Measurements from ENCODE around the gene C9orf153. TPM values are rescaled to one million over a fixed set of nuclear protein-coding genes. Genes with fewer than 3 reads are reported as not detected.

C9orf153 gene
- total and polyA plus RNA-seq, 2 of the 4 experiments (the other 2 are of a cell fraction): not detected

DNA sequence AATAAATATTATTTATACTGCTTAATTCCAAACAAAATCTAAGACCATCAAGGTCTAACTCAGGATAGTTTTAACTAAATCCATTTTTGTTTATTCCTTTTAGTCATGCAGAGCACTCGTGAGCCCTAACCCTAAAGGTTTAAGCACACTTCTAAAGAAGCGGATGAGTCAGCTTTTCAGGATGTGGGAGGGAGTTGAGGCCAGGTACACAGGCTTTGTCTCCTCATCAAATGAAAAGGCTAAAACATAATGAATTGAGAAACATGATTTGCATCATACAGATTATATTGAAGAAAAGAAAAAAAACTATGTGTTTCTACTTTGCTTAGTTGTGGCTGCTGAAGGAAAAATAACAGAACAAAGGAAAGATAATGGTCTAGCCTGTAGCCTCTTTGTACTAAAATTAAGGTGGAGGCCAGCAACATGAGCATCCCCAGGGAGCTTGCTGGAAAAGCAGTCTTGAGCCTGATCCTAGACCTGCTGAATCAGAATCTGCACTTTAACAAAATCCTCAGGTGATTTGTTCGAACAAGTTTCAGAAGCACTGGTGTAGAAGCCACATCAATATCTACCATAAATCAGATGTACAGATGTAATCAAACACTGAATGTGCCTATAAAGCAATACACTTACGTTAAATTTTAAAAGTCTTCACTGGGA, 44.0 kb upstream of the C9orf153 start:
- in situ Hi-C loops (cut with MboI; ENCODE audit: low sequenced_read_pairs) (no loop called here), intact Hi-C loops (cut with micrococcal nuclease) (loop anchor here (5.0 kb wide), 1 partner anchor 34 kb away; no protein-coding TSS in a partner anchor), dilution Hi-C loops (cut with HindIII; ENCODE audit: low sequenced_read_pairs, unreplicated experiment) (no loop called here)
- Histone ChIP-seq H3K9me3 (ENCODE audit: control insufficient read depth, insufficient read depth, low read length) (no peaks in the 10 kb centered on the region), H2BK15ac (ENCODE audit: low read depth, low read length) (no peak overlapping the region), H3K9me1 (ENCODE audit: insufficient read depth, low read length) (no peaks in the 10 kb centered on the region; the same call in 1 of the 2 replicates), H4K20me1 (ENCODE audit: insufficient read depth, low read length) (no peaks in the 10 kb centered on the region), H3K27me3 (ENCODE audit: control insufficient read depth, insufficient read depth, low read length) (no peaks in the 10 kb centered on the region), H3K79me1 (ENCODE audit: low read depth in 1 of 2, low read length in 2 of 2) (peaks cover 0 to 9% of the 10 kb centered on the region in 2 experiments; a peak in 2 of 4 replicates), H2BK20ac (ENCODE audit: low read depth, low read length) (no peak overlapping the region), H4K8ac (ENCODE audit: low read depth in 2 of 2, low read length in 2 of 2) (0 out of 4 replicates have a peak overlapping the region, but pooled peaks of 1 of the 2 experiments have one; percentile 21), H3K4me2 (ENCODE audit: low read depth, low read length) (no peak overlapping the region), H3K18ac (ENCODE audit: low read depth, low read length) (no peak overlapping the region), H2AK5ac (ENCODE audit: low read depth, low read length) (no peak overlapping the region), H3K14ac (replicated peaks; ENCODE audit: low read depth, low read length) (no peak overlapping the region), H4K91ac (ENCODE audit: insufficient read depth, low read depth, low read length) (no peak overlapping the region), H2BK120ac (ENCODE audit: low read depth, low read length) (no peak overlapping the region), H3K4ac (ENCODE audit: low read depth, low read length) (no peak overlapping the region), H2AK9ac (replicated peaks; ENCODE audit: low read depth, low read length, poor library complexity) (no peak overlapping the region), H3K23ac (ENCODE audit: low read depth, low read length) (no peak overlapping the region), H2AFZ (replicated peaks; ENCODE audit: low read length, poor library complexity) (no peak overlapping the region), H3K9ac (ENCODE audit: low read depth, low read length) (no peak overlapping the region), H3K4me1 (ENCODE audit: control insufficient read depth, insufficient read depth, low read length) (peaks cover 4% of the 10 kb centered on the region), H2BK5ac (ENCODE audit: low read depth, low read length, poor library complexity, severe bottlenecking) (no peak overlapping the region), H3K27ac (ENCODE audit: insufficient read depth, low read length) (no peak overlapping the region), H3K4me3 (ENCODE audit: insufficient read depth, low read depth, low read length) (no peak overlapping the region), H3K36me3 (ENCODE audit: control insufficient read depth, insufficient read depth, low read length) (peaks cover 50% of the 10 kb centered on the region), H3K56ac (ENCODE audit: extremely low read depth, insufficient read depth, low read length) (no peak overlapping the region), H4K5ac (ENCODE audit: low read depth, low read length) (no peak overlapping the region)
- TF ChIP-seq MXI1 (IDR thresholded peaks at IDR 0.05; ENCODE audit: borderline replicate concordance, low read depth, low read length) (no peak), MAFK (IDR thresholded peaks at IDR 0.05; ENCODE audit: low read depth, low read length) (0 out of 2 replicates have a peak, but pooled peaks have one; percentile 11), BHLHE40 (IDR thresholded peaks at IDR 0.05; ENCODE audit: low read depth, low read length) (0 out of 2 replicates have a peak, but pooled peaks have one; percentile 33)
- CTCF ChIA-PET: no interaction called here
- no peak for ATAC-seq (ENCODE audit: low read depth)
- DNase-seq: peak; percentile 53
- no CpG with 5 or more reads among the region's 4 CpGs for WGBS, 2 experiments (ENCODE audit: extremely low coverage in 2 of 2, insufficient read length in 1 of 2)
- no TSS peak for BruUV-seq (replicated peaks)
- POLR2A ChIA-PET (ENCODE audit: unreplicated experiment): interaction anchor here (0.7 kb wide), 1 partner anchor 44 kb away, joined by 6 read pairs; the partner anchor contains the start of gene C9orf153

Measured in IMR-90 (cell line).